HCT116 (cell line): ENCODE measurements around the gene IL11. TPM values are rescaled to one million over a fixed set of nuclear protein-coding genes. Genes with fewer than 3 reads are reported as not detected.

Experiments
- ATAC-seq: fragments of 200-7000 bp; cut with Tn5 transposase; 2 replicates; pipeline ENCODE4 v1.9.1; 2020; ENCODE audit warnings: mild to moderate bottlenecking, moderate library complexity
- BruUV-seq: library from RNA; stranded (reverse); fragments of 400-500 nt; replicated peaks from 2 replicates; lab custom pipeline; 2021; lab: Mats Ljungman, UMichigan
- CTCF ChIA-PET: fragments of 300-600 bp; sonication (Branson Sonifier 250); formaldehyde crosslinking; loops from one replicate; lab custom pipeline; 2021; ENCODE audit warnings: antibody characterized with exemption; lab: Charles Lee
- POLR2A ChIA-PET: fragments of 300-600, 350-600 bp; sonication (Branson Sonifier 250); formaldehyde crosslinking; loops from one replicate; lab custom pipeline; 2021; ENCODE audit warnings: antibody characterized with exemption; lab: Charles Lee
- RAD21 ChIA-PET, 2 experiments: fragments of 300-600 bp; sonication (Branson Sonifier 250); formaldehyde crosslinking; loops; one replicate each; lab custom pipeline; 2023; ENCODE audit warnings: low total read pairs in 2 of 2; ENCODE audit not compliant: uncharacterized antibody in 2 of 2, unreplicated experiment in 2 of 2, low non-redundant PET in 1 of 2; lab: Charles Lee
- DNase-seq: peaks from one replicate; pipeline ENCODE4 v3.0.0-alpha.2; 2010; ENCODE audit warnings: low read depth, low spot score
- H2AFZ ChIP-seq: fragments of 200-600 bp; shearing (Covaris generic), sonication (generic); 2 replicates; pipeline ENCODE4 v1.6.1; 2017; ENCODE audit warnings: low read depth, mixed run types, mixed read lengths, antibody characterized with exemption, low read length; ENCODE audit not compliant: poor library complexity, severe bottlenecking
- H3K27ac ChIP-seq: 2 replicates; pipeline ENCODE4 v1.5.1; 2012; ENCODE audit warnings: low read depth, low read length
- H3K27me3 ChIP-seq: fragments of 200-600 bp; sonication (generic); 2 replicates; pipeline ENCODE4 v1.6.1; 2016; ENCODE audit warnings: mixed run types, low read length, mixed read lengths; ENCODE audit not compliant: insufficient read depth
- H3K36me3 ChIP-seq, 2 experiments: fragments of 200-500 bp in 1 of 2; fragments of 200-600 bp in 1 of 2; sonication (Bioruptor generic) in 1 of 2; sonication (generic) in 1 of 2; 2 replicates each; pipeline versions ENCODE4 v1.5.1 to v1.6.1; 2014 to 2016; ENCODE audit warnings: low read length in 2 of 2, inconsistent platforms in 1 of 2, mixed read lengths in 1 of 2, mixed run types in 1 of 2; ENCODE audit not compliant: insufficient read depth in 2 of 2, control insufficient read depth in 1 of 2
- H3K4me1 ChIP-seq, 2 experiments: fragments of 200-600 bp in 1 of 2; sonication (generic) in 1 of 2; 2 replicates each; pipeline versions ENCODE4 v1.5.1 to v1.6.1; 2012 to 2017; ENCODE audit warnings: low read length in 2 of 2, inconsistent platforms in 1 of 2, mild to moderate bottlenecking in 1 of 2, mixed read lengths in 1 of 2, mixed run types in 1 of 2, moderate library complexity in 1 of 2; ENCODE audit not compliant: insufficient read depth in 2 of 2, control insufficient read depth in 1 of 2
- H3K4me2 ChIP-seq: fragments of 200-600 bp; sonication (generic); 2 replicates; pipeline ENCODE4 v1.6.1; 2017; ENCODE audit warnings: mixed run types, low read length, mixed read lengths
- H3K4me3 ChIP-seq, 2 experiments: fragments of 200-600 bp in 1 of 2; sonication (generic) in 1 of 2; replicated peaks in 1 of 2; 2 replicates each; pipeline ENCODE4 v1.5.1; 2011 to 2016; ENCODE audit warnings: low read length in 2 of 2, control low read depth in 1 of 2, low read depth in 1 of 2, mild to moderate bottlenecking in 1 of 2, mixed read lengths in 1 of 2, mixed run types in 1 of 2
- H3K79me2 ChIP-seq: fragments of 200-600 bp; sonication (generic); 2 replicates; pipeline ENCODE4 v1.6.1; 2017; ENCODE audit warnings: mild to moderate bottlenecking, mixed run types, low read length, moderate library complexity, mixed read lengths; ENCODE audit not compliant: insufficient read depth
- H3K9ac ChIP-seq: fragments of 200-600 bp; sonication (generic); 2 replicates; pipeline ENCODE4 v1.6.1; 2016; ENCODE audit warnings: low read length, mixed read lengths
- H3K9me2 ChIP-seq: fragments of 200-600 bp; sonication (generic), shearing (Covaris generic); 2 replicates; pipeline ENCODE4 v1.6.1; 2017; ENCODE audit warnings: mixed run types, mild to moderate bottlenecking, moderate library complexity; ENCODE audit not compliant: insufficient read depth
- H3K9me3 ChIP-seq, 2 experiments: fragments of 200-500 bp in 1 of 2; fragments of 200-600 bp in 1 of 2; sonication (Bioruptor generic) in 1 of 2; sonication (generic) in 1 of 2; 2 replicates each; pipeline ENCODE4 v1.6.1; 2014 to 2017; ENCODE audit warnings: low read length in 2 of 2, mixed read lengths in 2 of 2, inconsistent platforms in 1 of 2, low read depth in 1 of 2, mild to moderate bottlenecking in 1 of 2, mixed run types in 1 of 2, moderate library complexity in 1 of 2; ENCODE audit not compliant: control insufficient read depth in 1 of 2, insufficient read depth in 1 of 2
- H4K20me1 ChIP-seq: fragments of 200-600 bp; sonication (generic), shearing (Covaris generic); 2 replicates; pipeline ENCODE4 v1.6.1; 2017; ENCODE audit warnings: mixed run types, mild to moderate bottlenecking, moderate library complexity; ENCODE audit not compliant: insufficient read depth
- CBX3 ChIP-seq: IDR thresholded peaks from 2 replicates; pipeline ENCODE4 v1.6.1; 2012; ENCODE audit warnings: low read depth
- ELF1 ChIP-seq: IDR thresholded peaks from 2 replicates; pipeline ENCODE4 v1.6.1; 2012; ENCODE audit warnings: low read depth, borderline replicate concordance
- EZH2 ChIP-seq: fragments of 200-600 bp; sonication (generic); IDR thresholded peaks from 2 replicates; pipeline ENCODE4 v1.6.1; 2017; ENCODE audit warnings: antibody characterized with exemption, mixed run types
- EZH2phosphoT487 ChIP-seq: fragments of 200-600 bp; IDR thresholded peaks from 2 replicates; pipeline ENCODE4 v1.6.1; 2018; ENCODE audit warnings: antibody characterized with exemption, borderline replicate concordance
- JUND ChIP-seq: IDR thresholded peaks from 2 replicates; pipeline ENCODE4 v1.6.1; 2012
- POLR2A ChIP-seq: IDR thresholded peaks from 2 replicates; pipeline ENCODE4 v1.7.0; 2011; ENCODE audit warnings: borderline replicate concordance; ENCODE audit not compliant: insufficient read depth, insufficient read length; ENCODE audit errors: extremely low read depth
- POLR2AphosphoS5 ChIP-seq: IDR thresholded peaks from 2 replicates; pipeline ENCODE4 v1.6.1; 2011; ENCODE audit warnings: mild to moderate bottlenecking, low read depth, low read length, moderate library complexity
- SIN3A ChIP-seq: IDR thresholded peaks from 2 replicates; pipeline ENCODE4 v1.6.1; 2012; ENCODE audit warnings: low read depth
- SRF ChIP-seq: IDR thresholded peaks from 2 replicates; pipeline ENCODE4 v1.6.1; 2012; ENCODE audit warnings: low read depth
- ZFX ChIP-seq: fragments of 450-650 bp; IDR thresholded peaks from 2 replicates; pipeline ENCODE4 v1.6.1; 2017
- intact Hi-C: fragments of 100-400 bp; cut with micrococcal nuclease; formaldehyde crosslinking; loops from 2 replicates; pipeline ENCODE4 v1.10.0; 2022
- total RNA-seq: library from RNA; stranded (reverse); gene quantifications from one replicate; pipeline ENCODE4 v1.2.1, GENCODE V29; 2021; ENCODE audit not compliant: unreplicated experiment
- TF ChIP-seq, protein P1 (sequence below): IDR thresholded peaks from 2 replicates; pipeline ENCODE4 v1.6.1; 2012; ENCODE audit warnings: low read depth
- TF ChIP-seq, protein P2 (sequence below): IDR thresholded peaks from 2 replicates; pipeline ENCODE4 v1.6.1; 2012
- TF ChIP-seq, protein P3 (sequence below): IDR thresholded peaks from 2 replicates; pipeline ENCODE4 v1.6.1; 2011; ENCODE audit warnings: mild to moderate bottlenecking, low read length, moderate library complexity; ENCODE audit not compliant: insufficient replicate concordance; ENCODE audit errors: extremely low read depth
- TF ChIP-seq, protein P4 (sequence below), 3 experiments: fragments of 200-600 bp in 1 of 3; sonication (generic) in 1 of 3; IDR thresholded peaks in 2 of 3; conservative IDR thresholded peaks in 1 of 3; 2 replicates each; pipeline ENCODE4 v1.5.1; 2012 to 2017; ENCODE audit warnings: low read depth in 2 of 3, low read length in 2 of 3, antibody characterized with exemption in 1 of 3, borderline replicate concordance in 1 of 3, control low read depth in 1 of 3, mild to moderate bottlenecking in 1 of 3, mixed read lengths in 1 of 3, mixed run types in 1 of 3, moderate library complexity in 1 of 3; ENCODE audit not compliant: insufficient read depth in 1 of 3

The IL11 gene
- total RNA-seq, 1 experiment from 2014 or later, result 2.8 TPM

DNA sequence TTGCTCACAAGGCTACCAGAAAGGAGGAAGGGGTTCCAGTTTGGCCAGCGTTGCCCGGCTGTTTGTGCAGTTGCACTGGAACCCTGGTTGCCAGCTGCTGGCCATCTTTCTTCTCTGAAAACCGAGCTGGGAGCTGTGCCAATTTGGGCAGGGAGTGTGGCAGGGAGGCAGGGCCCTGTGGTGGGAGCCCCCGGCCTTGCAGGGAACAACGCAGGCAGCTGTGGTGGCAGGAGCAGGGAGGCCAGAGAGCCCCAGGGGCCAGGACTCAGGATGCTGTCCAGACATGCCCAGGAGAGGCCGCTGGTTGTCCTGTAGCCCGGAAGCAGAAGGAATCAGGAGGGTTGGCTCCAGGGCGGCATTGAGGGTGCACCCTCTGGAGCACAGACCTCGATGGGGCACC is 25.8 kb downstream of the IL11 start:
- H3K4me1 ChIP-seq, result peaks cover 10 to 34% of the 10 kb centered on the region in 2 experiments; a peak in 3 of 4 replicates
- no peak overlapping the region; the same call in 1 of the 2 replicates for H3K27ac ChIP-seq
- H2AFZ ChIP-seq, result no peak overlapping the region
- H4K20me1 ChIP-seq, result no peaks in the 10 kb centered on the region
- no peak overlapping the region for H3K4me2 ChIP-seq
- ATAC-seq (no peak), DNase-seq (no peak)
- no peaks in the 10 kb centered on the region for H3K9me3 ChIP-seq
- TF ChIP-seq SRF (no peak), JUND (no peak), CBX3 (no peak), POLR2AphosphoS5 (no peak), POLR2A (no peak), SIN3A (no peak), EZH2 (no peak), ZFX (no peak), EZH2phosphoT487 (no peak), ELF1 (no peak)
- TF ChIP-seq, protein P1, sequence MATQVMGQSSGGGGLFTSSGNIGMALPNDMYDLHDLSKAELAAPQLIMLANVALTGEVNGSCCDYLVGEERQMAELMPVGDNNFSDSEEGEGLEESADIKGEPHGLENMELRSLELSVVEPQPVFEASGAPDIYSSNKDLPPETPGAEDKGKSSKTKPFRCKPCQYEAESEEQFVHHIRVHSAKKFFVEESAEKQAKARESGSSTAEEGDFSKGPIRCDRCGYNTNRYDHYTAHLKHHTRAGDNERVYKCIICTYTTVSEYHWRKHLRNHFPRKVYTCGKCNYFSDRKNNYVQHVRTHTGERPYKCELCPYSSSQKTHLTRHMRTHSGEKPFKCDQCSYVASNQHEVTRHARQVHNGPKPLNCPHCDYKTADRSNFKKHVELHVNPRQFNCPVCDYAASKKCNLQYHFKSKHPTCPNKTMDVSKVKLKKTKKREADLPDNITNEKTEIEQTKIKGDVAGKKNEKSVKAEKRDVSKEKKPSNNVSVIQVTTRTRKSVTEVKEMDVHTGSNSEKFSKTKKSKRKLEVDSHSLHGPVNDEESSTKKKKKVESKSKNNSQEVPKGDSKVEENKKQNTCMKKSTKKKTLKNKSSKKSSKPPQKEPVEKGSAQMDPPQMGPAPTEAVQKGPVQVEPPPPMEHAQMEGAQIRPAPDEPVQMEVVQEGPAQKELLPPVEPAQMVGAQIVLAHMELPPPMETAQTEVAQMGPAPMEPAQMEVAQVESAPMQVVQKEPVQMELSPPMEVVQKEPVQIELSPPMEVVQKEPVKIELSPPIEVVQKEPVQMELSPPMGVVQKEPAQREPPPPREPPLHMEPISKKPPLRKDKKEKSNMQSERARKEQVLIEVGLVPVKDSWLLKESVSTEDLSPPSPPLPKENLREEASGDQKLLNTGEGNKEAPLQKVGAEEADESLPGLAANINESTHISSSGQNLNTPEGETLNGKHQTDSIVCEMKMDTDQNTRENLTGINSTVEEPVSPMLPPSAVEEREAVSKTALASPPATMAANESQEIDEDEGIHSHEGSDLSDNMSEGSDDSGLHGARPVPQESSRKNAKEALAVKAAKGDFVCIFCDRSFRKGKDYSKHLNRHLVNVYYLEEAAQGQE, result no peak
- TF ChIP-seq, protein P2, sequence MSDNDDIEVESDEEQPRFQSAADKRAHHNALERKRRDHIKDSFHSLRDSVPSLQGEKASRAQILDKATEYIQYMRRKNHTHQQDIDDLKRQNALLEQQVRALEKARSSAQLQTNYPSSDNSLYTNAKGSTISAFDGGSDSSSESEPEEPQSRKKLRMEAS, result no peak
- TF ChIP-seq, protein P3, sequence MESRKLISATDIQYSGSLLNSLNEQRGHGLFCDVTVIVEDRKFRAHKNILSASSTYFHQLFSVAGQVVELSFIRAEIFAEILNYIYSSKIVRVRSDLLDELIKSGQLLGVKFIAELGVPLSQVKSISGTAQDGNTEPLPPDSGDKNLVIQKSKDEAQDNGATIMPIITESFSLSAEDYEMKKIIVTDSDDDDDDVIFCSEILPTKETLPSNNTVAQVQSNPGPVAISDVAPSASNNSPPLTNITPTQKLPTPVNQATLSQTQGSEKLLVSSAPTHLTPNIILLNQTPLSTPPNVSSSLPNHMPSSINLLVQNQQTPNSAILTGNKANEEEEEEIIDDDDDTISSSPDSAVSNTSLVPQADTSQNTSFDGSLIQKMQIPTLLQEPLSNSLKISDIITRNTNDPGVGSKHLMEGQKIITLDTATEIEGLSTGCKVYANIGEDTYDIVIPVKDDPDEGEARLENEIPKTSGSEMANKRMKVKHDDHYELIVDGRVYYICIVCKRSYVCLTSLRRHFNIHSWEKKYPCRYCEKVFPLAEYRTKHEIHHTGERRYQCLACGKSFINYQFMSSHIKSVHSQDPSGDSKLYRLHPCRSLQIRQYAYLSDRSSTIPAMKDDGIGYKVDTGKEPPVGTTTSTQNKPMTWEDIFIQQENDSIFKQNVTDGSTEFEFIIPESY, result no peak
- TF ChIP-seq, protein P4, sequence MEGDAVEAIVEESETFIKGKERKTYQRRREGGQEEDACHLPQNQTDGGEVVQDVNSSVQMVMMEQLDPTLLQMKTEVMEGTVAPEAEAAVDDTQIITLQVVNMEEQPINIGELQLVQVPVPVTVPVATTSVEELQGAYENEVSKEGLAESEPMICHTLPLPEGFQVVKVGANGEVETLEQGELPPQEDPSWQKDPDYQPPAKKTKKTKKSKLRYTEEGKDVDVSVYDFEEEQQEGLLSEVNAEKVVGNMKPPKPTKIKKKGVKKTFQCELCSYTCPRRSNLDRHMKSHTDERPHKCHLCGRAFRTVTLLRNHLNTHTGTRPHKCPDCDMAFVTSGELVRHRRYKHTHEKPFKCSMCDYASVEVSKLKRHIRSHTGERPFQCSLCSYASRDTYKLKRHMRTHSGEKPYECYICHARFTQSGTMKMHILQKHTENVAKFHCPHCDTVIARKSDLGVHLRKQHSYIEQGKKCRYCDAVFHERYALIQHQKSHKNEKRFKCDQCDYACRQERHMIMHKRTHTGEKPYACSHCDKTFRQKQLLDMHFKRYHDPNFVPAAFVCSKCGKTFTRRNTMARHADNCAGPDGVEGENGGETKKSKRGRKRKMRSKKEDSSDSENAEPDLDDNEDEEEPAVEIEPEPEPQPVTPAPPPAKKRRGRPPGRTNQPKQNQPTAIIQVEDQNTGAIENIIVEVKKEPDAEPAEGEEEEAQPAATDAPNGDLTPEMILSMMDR (IDR thresholded peaks at IDR 0.05 in 2 of 3, conservative IDR thresholded peaks at IDR 0.05 in 1 of 3; ENCODE audit: borderline replicate concordance in 1 of 3, insufficient read depth in 1 of 3, low read depth in 2 of 3, low read length in 2 of 3), result no peak
- no peaks in the 10 kb centered on the region for H3K27me3 ChIP-seq
- no peak overlapping the region for H3K9ac ChIP-seq
- ChIA-PET POLR2A (no interaction called here), RAD21 (no interaction called here), CTCF (no interaction called here)
- H3K9me2 ChIP-seq, result no peaks in the 10 kb centered on the region
- peaks cover 9% of the 10 kb centered on the region; the same call in 1 of the 2 replicates for H3K79me2 ChIP-seq
- no TSS peak for BruUV-seq
- intact Hi-C loops, result no loop called here
- peaks cover 4 to 5% of the 10 kb centered on the region in 2 experiments; a peak in 3 of 4 replicates for H3K36me3 ChIP-seq
- no peak overlapping the region for H3K4me3 ChIP-seq
